Chondrocyte (in vitro differentiated cells): ENCODE measurements around the gene TMUB1. TPM values are rescaled to one million over a fixed set of nuclear protein-coding genes. Genes with fewer than 3 reads are reported as not detected.

ENCODE experiments used
- DNase-seq: peaks from one replicate; pipeline ENCODE4 v3.0.0; 2021; ENCODE audit warnings: mixed read lengths, low spot score
- H3K27ac Mint-ChIP-seq: one replicate; pipeline ENCODE4 v1.8.0; 2021; ENCODE audit warnings: mild to moderate bottlenecking, moderate library complexity, mixed read lengths; ENCODE audit not compliant: unreplicated experiment
- H3K27me3 Mint-ChIP-seq: 2 replicates; pipeline ENCODE4 v1.8.0; 2021; ENCODE audit warnings: low read depth, mixed read lengths
- H3K36me3 Mint-ChIP-seq: 2 replicates; pipeline ENCODE4 v1.8.0; 2021; ENCODE audit warnings: low read depth, mixed read lengths
- H3K4me1 Mint-ChIP-seq: 2 replicates; pipeline ENCODE4 v1.8.0; 2021; ENCODE audit warnings: low read depth, mild to moderate bottlenecking, mixed read lengths
- H3K4me3 Mint-ChIP-seq: one replicate; pipeline ENCODE4 v1.8.0; 2021; ENCODE audit warnings: mild to moderate bottlenecking, moderate library complexity, mixed read lengths; ENCODE audit not compliant: unreplicated experiment
- H3K9me3 Mint-ChIP-seq: 2 replicates; pipeline ENCODE4 v1.8.0; 2021; ENCODE audit warnings: low read depth, mixed read lengths
- total RNA-seq: library from RNA; stranded (reverse); gene quantifications from 3 replicates; pipeline ENCODE4 v1.2.1, GENCODE V29; 2021
- TF ChIP-seq, protein P1 (sequence below): fragments of 200-600 bp; sonication (generic); IDR thresholded peaks from 2 replicates; pipeline ENCODE4 v1.5.0; 2021; ENCODE audit warnings: antibody characterized with exemption, mild to moderate bottlenecking, moderate library complexity

TMUB1 gene
- total RNA-seq, 1 donor from 2014 or later, result 33.2 TPM

DNA sequence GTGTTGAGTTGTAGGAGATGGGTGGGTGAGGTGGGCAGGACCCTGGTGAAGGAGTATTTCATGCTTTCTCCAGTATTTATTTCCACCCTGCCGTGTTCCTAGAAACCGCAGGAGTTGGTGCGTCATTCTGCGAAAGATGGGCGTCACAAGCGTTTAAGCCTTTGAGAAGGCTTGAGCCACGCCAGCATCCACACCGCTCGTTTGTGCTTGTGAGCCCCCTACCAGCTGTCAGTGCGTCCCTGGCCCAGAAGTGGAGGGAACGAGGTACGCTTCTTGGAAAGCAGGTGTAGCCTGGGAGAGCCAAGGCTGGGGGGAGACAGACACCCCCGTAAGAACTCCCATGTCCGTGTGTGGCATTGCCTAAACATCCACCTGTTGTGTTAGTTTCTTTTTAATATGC, 8.7 kb upstream of the TMUB1 start:
- TF ChIP-seq, protein P1, sequence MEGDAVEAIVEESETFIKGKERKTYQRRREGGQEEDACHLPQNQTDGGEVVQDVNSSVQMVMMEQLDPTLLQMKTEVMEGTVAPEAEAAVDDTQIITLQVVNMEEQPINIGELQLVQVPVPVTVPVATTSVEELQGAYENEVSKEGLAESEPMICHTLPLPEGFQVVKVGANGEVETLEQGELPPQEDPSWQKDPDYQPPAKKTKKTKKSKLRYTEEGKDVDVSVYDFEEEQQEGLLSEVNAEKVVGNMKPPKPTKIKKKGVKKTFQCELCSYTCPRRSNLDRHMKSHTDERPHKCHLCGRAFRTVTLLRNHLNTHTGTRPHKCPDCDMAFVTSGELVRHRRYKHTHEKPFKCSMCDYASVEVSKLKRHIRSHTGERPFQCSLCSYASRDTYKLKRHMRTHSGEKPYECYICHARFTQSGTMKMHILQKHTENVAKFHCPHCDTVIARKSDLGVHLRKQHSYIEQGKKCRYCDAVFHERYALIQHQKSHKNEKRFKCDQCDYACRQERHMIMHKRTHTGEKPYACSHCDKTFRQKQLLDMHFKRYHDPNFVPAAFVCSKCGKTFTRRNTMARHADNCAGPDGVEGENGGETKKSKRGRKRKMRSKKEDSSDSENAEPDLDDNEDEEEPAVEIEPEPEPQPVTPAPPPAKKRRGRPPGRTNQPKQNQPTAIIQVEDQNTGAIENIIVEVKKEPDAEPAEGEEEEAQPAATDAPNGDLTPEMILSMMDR, result no peak
- peaks cover 45% of the 10 kb centered on the region for H3K4me1 Mint-ChIP-seq

DNA sequence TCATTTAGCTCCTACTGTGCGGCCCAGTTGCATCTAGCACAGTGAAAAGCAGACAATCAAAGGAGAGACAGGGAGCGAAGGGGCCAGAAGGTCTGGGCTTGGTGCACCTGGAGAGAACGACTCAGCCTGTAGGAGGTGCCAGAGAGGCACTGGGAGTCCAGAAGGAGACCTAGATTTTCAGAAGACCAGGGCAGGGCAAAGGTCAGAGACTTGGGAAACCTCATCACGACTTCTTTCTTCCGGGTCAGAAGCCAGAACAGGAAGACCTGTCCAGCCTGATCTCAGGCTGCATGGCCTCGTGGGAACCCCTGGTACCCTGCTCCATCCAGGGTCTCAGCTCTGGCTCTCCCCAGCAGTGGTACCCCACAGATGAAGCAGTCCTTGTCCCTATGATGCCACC, 8.1 kb upstream of the TMUB1 start:
- H3K27ac Mint-ChIP-seq, result peak overlapping the region; percentile 8
- H3K27me3 Mint-ChIP-seq, result no peaks in the 10 kb centered on the region
- H3K9me3 Mint-ChIP-seq, result no peaks in the 10 kb centered on the region
- no peaks in the 10 kb centered on the region for H3K36me3 Mint-ChIP-seq
- no peak for DNase-seq
- peaks cover 44% of the 10 kb centered on the region for H3K4me1 Mint-ChIP-seq
- TF ChIP-seq, protein P1, result peak; percentile 69
- no peak overlapping the region for H3K4me3 Mint-ChIP-seq

More for the DNA sequence above, 8.7 kb upstream of the TMUB1 start:
- Mint-ChIP-seq H3K27ac (no peak overlapping the region), H3K36me3 (no peaks in the 10 kb centered on the region), H3K27me3 (no peaks in the 10 kb centered on the region), H3K4me3 (no peak overlapping the region), H3K9me3 (no peaks in the 10 kb centered on the region)
- DNase-seq, result no peak

DNA sequence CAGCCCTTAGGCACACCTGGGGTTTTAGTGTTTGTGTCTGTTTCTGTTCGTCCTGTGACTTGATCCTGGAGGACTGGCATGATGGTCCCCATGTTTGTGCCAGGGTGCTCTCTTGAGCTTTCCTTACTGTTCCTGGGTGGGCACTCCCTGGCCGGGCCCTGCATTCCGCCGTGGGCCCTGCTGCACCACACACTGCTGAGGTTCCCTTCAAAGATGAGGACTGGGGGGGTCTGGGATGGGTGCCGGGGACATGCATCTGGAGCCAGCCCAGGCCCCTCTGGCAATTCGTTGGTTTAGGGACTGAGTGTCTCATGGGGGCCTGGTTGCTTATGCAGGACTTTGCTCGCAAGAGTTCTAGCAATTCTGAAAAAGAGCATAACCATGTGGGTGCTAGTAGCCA, 7.7 kb upstream of the TMUB1 start:
- no peak for DNase-seq

DNA sequence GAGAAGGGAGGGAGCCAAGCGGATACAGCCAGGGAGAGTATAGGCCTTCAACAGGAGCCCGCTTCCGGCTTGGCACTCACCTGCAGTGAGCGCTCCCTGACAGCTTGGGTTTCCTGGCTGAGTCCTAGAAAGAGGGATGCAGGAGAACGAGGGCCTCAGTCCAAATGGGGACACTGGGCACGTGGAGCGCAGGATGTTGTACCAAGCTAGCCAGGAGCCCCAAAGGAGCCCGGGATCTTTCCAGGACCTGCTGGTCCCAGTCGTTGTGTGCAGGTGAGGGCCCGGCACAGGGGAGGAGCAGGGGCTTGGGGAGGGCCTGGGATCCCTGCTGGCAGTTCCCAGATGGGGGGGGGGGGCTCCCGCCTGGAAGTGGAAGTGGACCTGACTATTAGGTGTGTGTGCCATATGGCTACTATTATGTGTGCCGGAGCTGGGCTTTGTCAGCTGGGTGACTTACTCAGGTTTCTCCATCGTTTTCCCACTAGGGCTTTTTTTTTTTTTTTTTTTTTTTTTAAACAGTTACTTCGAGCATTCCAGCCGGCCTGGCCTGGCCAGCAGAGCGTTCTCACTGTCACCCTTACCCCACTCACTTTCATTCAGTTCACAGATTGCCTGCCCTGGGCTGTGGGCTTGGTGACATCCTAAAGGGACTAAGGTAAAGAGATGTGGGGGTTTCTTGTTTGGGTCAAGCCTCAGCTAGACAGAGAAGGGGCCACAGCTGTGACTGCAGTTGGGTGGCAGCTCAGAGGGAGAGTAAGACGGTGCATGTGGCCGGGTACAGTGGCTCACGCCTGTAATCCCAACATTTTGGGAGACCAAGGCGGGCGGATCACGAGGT, 6.8 kb upstream of the TMUB1 start:
- Mint-ChIP-seq H3K27ac (peak overlapping the region; percentile 99), H3K27me3 (no peaks in the 10 kb centered on the region), H3K36me3 (no peaks in the 10 kb centered on the region), H3K4me3 (peak overlapping the region; percentile 78), H3K4me1 (peaks cover 44% of the 10 kb centered on the region), H3K9me3 (no peaks in the 10 kb centered on the region)
- DNase-seq, result no peak
- TF ChIP-seq, protein P1, result no peak

More for the DNA sequence above, 7.7 kb upstream of the TMUB1 start:
- H3K27me3 Mint-ChIP-seq, result no peaks in the 10 kb centered on the region
- no peaks in the 10 kb centered on the region for H3K36me3 Mint-ChIP-seq
- H3K9me3 Mint-ChIP-seq, result no peaks in the 10 kb centered on the region
- TF ChIP-seq, protein P1, result no peak
- H3K4me3 Mint-ChIP-seq, result no peak overlapping the region
- H3K27ac Mint-ChIP-seq, result peak overlapping the region; percentile 8
- peaks cover 40% of the 10 kb centered on the region for H3K4me1 Mint-ChIP-seq

DNA sequence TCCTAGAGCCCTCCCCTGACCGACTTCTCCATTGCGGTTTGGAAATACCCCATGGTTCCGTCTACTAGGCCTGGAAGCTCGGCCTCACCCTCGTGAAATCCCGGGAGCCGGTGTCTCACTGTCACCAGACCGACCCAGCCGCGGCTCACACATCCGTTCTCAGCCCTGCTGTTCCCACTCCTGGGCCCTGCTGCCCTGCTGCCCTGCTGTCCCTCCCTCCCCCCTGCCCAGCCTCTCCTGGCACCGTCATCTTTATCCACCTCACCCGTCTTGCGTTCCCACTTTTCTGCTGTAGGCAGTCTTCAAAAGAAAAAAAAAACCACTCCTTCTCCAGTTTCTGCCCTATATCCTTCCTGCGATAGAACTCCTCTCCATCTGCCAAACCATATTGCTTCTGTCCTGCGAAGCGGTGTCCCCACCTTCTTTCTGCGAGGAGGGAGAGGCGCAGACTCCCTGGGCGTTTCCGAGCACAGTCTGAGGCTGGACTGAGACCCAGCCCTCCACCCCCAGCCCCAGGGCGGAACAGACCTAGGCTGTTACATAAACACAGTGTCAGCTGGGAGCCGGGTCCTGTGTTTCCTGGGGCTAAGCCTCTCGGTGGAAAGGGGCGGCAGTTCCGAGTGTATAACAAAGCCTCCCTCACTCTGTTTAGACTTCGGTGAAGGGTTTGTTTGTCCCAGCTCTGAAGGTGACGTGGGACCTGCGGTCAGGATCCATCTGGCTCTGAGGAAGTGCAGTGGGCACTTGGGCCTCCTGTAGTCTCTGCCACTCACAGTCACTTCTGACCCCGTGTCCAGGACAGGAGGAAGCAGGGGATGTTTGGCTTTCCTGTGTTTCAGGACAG, 5.8 kb upstream of the TMUB1 start:
- Mint-ChIP-seq H3K27me3 (no peaks in the 10 kb centered on the region), H3K9me3 (no peaks in the 10 kb centered on the region), H3K4me1 (peaks cover 40% of the 10 kb centered on the region), H3K4me3 (peak overlapping the region; percentile 78), H3K27ac (peak overlapping the region; percentile 99), H3K36me3 (no peaks in the 10 kb centered on the region)
- no peak for DNase-seq
- TF ChIP-seq, protein P1, result no peak
